ENCODE data around the gene POU2AF3.
"Not testable (repeated sequence)": the region's sequence is repeated elsewhere in the genome, so short reads cannot be mapped to it uniquely, and the experiment has no call there.

POU2AF3 gene

DNA sequence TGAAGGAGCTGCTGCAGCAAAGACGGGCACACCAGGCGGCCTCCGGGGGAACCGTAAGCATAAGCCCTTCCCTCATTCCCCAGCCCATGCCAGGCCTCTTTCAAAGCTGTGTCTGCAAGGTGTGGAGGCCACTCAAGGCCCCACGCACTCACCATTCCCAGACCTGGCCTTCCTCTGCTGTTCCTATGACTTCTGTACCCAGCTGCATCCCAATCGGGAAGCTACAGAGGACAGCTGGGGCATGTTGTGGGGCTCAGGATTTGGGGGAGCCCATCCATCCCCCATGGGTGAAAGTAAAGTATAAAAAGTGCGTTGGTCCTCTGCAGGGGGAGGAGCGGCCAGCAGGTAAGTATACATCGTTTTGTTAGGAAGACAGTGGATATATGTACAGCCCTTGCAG, 2.2 kb downstream of the POU2AF3 start:
- DNase-seq (ENCODE audit: low read depth in 2 of 3, low spot score in 1 of 3): no peak

DNA sequence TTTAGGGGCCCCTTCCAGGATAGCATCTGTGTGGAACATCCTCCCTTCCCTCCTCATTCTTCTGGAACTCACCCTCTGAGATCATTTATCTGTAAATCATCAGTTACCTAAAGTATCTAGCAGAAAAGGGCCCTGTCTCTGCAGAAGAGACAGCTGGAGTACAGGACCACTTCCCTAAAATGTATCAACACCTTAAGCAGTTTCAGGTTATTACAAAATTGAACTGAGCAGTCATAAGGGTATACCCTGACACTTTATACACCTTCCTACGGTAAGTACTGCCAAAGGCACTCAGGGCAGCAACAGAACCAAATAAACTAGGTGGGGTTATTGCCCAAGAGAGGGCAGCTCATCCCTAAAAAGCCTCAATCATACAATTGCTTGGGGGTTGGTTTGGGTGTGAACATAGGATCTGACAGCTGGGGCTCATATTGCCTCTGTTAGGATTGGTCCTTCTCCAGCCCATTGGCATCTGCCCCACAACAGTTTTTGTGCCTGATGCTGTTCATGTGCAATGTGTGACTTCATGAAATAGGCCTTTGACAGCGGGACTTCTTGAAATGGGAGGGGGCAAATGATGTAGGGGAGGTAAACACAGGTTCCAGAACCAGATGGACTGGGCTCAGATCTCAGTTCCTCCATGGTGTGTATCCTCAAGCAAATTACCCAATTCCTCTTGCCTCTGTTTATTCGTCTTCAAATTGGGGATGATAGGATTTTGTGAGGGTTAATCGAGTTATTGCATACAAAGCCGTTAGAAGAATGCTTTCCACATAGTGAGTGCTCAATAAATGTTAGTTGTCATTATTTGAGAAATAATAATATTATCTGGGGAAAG, 2.9 kb downstream of the POU2AF3 start:
- DNase-seq (ENCODE audit: low read depth in 2 of 3, low spot score in 1 of 3): no peak

DNA sequence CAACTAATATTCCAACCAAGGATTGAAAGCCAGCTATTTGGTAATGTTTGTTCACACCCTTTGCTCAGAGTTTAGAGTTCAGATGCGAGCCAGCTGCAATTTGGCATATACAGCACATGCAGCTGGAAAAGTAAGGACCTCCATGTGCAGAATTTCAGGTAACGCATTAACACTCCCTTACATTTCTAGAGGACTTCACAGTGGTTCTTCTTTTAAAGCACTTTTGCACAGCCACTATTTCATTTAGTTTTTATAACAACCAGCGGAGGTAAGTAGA, 3.4 kb downstream of the POU2AF3 start:
- DNase-seq (ENCODE audit: low read depth in 2 of 3, low spot score in 1 of 3): no peak

- DNase-seq (ENCODE audit: low read depth in 2 of 3, low spot score in 1 of 3): no peak
Measured at GRCh38 chr11:111302298-111302697, 4.0 kb downstream of the POU2AF3 start.

DNA sequence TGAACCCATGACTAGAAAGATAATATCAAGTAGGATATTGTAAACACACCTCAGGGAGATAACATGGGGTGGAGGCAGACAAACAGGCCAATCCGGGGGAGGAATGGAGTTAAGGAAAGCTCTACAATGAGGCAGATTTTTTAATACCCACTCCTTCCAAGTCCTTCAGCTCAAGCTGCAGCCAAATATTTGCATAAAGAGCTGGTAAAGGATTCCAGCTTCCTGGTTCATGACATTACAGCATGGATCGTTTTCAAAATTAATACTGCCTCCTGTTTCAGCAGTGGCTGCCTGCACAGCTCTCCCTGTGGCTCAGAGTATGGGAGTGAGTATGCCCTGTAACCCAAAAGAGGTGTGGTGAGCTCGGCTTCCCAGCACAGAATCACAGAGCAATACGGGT, 5.1 kb downstream of the POU2AF3 start:
- no peak for DNase-seq (ENCODE audit: low read depth in 2 of 3, low spot score in 1 of 3)

- no peak for DNase-seq (ENCODE audit: low read depth in 2 of 3, low spot score in 1 of 3)
Measured at GRCh38 chr11:111305162-111305802, 6.9 kb downstream of the POU2AF3 start.

DNA sequence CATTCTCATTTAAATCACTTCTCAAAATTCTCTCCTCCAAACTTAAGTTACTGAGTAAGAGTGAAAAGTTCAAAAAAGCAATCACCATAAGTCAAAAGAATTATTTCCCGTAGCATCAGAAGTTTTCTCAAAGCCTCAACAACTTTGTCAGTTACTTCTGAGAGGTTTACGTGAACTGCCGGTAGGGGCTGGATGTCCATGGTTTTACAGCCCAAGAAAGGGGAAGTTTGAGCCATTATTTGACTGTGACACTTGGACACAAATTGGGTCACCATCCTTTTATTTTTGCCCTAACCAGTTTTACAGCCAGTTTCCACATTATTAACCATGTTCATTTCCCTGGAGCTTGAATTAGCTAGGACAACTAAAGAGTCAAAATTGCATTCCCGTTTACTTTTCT, 7.5 kb downstream of the POU2AF3 start:
- no peak for DNase-seq (ENCODE audit: low read depth in 2 of 3, low spot score in 1 of 3)

GRCh38 chr11:111306321-111306720, 8.0 kb downstream of the POU2AF3 start:
- no peak for DNase-seq (ENCODE audit: low read depth in 2 of 3, low spot score in 1 of 3)

DNA sequence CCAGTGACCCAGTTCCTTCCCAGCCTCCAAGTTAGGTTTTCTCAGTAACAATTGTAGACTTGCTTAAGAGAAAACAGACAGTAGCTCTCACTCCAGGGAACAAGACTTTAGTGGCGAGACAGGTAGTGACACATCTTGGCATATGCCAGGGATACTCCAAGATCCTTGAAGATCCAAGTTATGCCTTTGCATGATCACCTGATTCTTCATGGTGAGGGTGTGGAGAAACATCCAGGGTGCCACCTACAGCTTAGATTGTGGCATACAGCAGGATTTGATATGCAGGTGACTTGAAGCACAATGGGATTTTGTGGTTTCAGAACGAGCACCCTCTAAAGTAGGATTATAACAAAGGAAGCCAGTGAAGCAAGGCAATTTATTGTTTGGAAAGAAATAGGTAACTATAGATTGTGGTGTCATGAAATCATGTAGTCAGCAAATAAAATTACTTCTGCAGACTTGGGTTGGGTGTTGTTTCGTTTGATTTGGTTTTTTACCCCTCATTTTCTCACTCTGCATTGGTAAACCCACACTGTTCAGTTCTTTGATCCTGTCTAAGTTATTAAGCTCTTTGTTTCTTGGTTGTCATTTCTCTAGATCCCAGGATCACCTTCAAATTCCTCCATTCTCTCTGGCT, 9.2 kb downstream of the POU2AF3 start:
- DNase-seq (ENCODE audit: low read depth in 2 of 3, low spot score in 1 of 3): no peak

DNA sequence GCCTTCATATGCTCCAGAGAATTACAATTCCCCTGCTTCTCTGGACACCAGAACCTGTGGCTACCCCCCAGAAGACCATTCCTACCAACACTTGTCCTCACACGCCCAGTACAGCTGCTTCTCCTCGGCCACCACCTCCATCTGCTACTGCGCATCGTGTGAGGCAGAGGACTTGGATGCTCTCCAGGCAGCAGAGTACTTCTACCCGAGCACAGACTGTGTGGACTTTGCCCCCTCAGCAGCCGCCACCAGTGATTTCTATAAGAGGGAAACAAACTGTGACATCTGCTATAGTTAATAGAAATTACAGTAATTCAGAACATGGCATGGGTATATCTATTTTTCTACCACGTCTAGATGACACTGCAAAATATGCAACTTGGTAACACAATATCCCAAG, 9.8 kb downstream of the POU2AF3 start:
- DNase-seq (ENCODE audit: low read depth in 2 of 3, low spot score in 1 of 3): no peak

DNA sequence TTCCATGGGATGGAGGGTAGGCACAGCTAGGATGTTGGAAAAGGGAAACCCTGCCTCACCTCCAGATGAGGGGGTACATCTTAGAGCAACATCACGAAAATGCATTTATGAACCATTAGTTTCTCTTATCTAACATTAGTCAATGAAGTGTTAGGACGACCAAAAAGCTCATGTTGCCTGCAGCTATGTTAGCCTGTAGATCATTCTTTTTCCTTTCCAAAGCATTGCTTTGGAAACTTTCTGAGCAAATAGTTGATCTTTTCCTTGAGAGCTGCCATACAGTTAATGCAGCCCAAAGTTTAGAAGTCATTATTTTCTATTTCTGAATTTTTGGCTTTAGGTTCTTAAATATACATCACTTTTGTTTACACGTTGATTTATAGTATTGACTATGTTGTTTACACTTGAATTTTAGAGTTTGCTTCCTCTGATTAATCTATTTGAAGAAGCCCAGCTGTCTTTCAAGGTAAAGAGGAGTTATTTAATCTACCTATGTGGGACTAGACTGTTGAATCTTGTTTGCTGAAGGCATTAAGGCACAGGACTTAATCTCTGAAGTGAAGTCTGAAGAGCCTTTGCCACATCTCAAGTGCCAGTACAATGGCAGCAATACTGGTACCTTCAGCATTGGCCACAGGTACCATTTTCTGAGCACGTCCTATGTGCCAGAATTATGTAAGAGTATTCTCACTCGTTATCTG, 11.0 kb downstream of the POU2AF3 start:
- DNase-seq (ENCODE audit: low read depth in 2 of 3, low spot score in 1 of 3): no peak

- no peak for DNase-seq (ENCODE audit: low read depth in 2 of 3, low spot score in 1 of 3)
Measured at GRCh38 chr11:111310088-111310487, 11.7 kb downstream of the POU2AF3 start.

GRCh38 chr11:111310723-111311122, 12.4 kb downstream of the POU2AF3 start:
- DNase-seq (ENCODE audit: low read depth in 2 of 3, low spot score in 1 of 3): no peak

- no peak for DNase-seq (ENCODE audit: low read depth in 2 of 3, low spot score in 1 of 3)
Measured at GRCh38 chr11:111312076-111312475, 13.7 kb downstream of the POU2AF3 start.

GRCh38 chr11:111319296-111319695, 20.9 kb downstream of the POU2AF3 start:
- no peak for DNase-seq (ENCODE audit: low read depth in 2 of 3, low spot score in 1 of 3)

DNA sequence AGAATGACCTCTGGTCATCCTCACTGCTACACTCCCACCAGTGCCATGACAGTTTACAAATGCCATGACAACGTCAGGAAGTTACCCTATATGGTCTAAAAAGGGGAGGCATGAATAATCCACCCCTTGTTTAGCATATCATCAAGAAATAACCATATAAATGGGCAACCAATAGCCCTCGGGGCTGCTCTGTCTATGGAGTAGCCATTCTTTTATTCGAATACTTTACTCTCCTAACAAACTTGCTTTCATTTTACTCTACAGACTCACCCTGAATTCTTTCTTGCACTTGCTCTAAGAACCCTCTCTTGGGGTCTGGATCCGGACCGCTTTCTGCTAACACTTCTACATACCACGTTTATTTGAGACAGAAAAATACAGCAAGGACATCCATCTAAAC, 21.9 kb downstream of the POU2AF3 start:
- not testable (repeated sequence) for DNase-seq (ENCODE audit: low read depth in 2 of 3, low spot score in 1 of 3)

DNA sequence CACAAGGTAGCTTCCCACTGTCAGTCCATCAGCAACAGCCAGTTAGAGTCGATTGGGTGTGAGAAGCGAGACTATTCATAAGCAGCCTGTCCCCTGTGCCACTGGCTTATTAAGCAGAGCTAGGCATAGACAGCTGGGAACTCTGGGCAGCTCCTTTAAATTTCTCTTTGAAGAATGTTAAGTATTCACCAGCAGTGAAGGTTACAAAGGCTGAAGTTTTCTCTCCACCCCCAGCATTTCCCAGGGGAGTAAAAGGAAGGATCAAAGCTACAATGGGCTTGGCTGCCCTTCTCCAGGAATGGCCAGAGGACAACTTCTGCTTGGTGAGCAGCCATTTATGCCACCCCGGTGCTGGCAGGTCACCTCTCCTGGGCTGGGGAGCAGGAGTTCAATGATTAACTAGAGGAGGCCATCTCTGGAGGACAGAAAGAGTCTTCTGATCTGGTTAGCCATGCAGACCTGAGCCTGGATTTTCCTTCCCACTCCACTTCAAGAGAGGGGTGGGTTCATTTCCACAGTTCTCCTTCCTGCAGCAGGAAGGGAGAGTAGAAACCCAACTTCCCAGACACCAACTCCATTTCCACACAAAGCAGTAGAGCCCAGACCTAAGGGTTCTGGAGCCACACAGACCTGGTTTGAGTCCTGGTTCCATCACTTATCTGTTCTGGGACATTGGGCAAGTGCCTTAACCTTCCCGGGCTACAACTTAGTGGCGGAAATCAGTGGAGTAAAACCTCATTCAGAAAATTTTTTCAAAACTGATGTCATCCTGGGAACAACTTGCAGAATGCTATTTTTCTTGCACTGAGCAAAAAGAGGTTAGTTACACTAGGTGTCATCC, 22.6 kb downstream of the POU2AF3 start:
- no peak for DNase-seq (ENCODE audit: low read depth in 2 of 3, low spot score in 1 of 3)

- DNase-seq (ENCODE audit: low read depth in 2 of 3, low spot score in 1 of 3): no peak
Measured at GRCh38 chr11:111322534-111322933, 24.2 kb downstream of the POU2AF3 start.

DNA sequence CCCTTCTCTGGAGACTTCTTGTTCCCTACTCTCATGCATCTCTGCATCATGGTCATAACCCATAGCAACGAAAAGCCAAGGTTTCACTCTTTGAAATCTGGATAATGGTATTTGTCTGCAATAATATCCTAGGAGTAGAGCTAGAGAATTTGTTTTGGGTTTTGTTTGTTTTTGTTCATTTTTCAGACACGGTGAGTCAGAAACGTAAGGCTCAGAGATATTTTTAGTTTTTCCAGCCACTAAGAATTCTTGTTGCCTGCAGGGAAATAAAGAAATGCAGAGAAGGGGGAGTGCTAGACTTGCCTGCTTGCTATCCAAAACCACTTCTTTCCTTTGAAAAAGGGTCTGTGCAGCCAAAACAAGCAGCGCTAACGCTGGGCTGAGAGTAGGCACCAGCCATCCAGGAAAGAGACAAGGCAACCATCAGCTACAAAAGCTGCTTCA, 26.0 kb downstream of the POU2AF3 start:
- DNase-seq (ENCODE audit: low read depth in 2 of 3, low spot score in 1 of 3): no peak

GRCh38 chr11:111325259-111325658, 26.9 kb downstream of the POU2AF3 start:
- DNase-seq (ENCODE audit: low read depth in 2 of 3, low spot score in 1 of 3): no peak

DNA sequence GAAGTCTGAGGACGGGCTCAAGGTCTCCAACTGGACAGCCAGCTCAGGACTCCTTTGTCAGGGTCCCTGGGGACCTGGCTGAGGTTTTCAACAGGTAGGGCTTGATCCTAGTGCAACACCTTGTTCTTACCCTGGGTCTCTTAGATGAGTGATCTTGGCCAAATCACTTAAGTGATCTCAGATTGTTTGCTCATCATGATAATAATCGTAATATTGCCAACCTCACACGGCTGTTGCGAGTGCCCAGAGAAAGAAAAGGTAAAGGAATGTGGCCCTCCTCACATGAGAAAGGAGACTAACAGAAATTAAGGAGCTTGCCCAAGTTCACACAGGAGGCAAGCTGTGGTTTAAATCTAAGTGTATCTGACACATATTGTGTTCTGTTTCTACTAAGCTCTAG, 28.5 kb downstream of the POU2AF3 start:
- DNase-seq (ENCODE audit: low read depth in 2 of 3, low spot score in 1 of 3): no peak

All from stimulated activated CD4-positive, alpha-beta T cell treated with anti-CD3 and anti-CD28 coated beads, Interleukin-12 subunit alpha, Interleukin-12 subunit beta, amount 100 ng/mL, for 48 hours (primary cell).